ENCODE measurements around the gene ZSCAN22.

Gene ZSCAN22

DNA sequence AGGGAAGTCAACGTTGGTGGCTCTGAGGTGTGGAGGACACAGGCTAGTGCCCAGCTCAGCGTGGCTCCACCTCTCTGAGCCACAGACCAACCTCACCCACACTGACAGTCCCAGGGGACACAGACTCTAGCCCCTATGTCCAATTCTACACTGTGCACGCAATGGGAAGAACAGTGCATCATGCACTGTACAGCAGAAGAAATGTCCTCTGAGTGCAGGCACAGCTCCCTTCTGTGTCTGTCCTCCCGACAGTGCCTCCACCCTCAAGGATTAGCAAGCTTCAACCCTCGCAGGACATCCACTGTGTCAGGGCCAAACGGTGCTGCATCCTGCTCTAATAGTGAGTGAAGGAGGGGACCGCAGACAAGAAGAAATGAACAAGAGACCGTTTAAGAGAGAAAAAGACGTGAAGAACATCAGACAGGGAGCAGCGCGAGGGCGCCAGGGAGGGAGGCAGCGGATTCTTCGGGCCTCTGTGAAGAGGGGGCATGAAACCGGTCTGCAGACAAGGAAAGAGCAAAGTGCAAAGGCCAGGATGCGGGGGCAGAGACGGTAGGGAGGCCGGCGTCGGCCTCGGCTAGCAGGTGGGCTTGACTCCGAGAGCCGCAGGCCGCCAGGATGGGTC lies 53.4 kb downstream of the ZSCAN22 start:
- DNase-seq, result no peak

DNA sequence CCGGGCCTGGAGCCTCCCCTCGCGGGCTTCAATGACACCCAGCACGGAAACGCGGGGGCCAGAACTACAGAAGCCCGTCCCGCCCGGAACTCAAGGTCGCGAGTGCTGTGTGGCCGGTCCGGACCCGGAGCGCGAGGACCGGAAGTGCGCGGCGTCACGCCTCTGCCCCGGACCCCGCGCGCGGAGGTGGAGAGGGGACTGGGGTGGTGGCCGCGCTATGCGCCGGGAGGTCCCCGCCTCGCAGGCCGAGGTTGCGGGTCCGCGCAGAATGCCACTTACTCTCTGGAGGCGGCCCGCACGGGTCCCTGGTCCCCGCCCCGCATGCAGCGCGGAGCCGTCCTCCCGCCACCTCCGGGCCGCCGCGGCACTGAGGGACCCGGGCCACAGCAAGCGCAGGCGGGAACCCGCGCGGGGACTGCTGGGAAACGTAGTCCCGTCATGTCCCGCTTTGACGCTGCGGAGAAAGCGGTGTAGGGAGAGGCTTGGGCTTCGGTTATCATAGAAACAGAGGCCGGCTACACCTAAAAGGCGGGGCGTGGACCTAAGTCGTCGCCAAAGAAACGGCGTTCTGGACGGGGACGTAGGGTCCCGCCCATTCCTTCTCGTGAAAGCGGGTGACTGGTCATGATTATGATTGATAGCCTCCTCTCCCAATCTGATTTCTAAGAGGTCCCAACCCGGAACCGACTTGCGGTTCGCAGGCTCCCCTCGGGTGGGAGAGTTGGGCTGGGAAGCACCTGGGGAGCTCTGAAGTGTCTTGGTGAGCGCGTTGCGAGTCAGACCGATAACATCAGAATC lies 54.1 kb downstream of the ZSCAN22 start, which contains the start of gene ZNF837:
TSS of gene ZNF837 (minus strand) at position 369 of the 798 bp plus-strand sequence. CDS start 11,698 bp downstream, outside the sequence.
- peak; percentile 100 for DNase-seq

DNA sequence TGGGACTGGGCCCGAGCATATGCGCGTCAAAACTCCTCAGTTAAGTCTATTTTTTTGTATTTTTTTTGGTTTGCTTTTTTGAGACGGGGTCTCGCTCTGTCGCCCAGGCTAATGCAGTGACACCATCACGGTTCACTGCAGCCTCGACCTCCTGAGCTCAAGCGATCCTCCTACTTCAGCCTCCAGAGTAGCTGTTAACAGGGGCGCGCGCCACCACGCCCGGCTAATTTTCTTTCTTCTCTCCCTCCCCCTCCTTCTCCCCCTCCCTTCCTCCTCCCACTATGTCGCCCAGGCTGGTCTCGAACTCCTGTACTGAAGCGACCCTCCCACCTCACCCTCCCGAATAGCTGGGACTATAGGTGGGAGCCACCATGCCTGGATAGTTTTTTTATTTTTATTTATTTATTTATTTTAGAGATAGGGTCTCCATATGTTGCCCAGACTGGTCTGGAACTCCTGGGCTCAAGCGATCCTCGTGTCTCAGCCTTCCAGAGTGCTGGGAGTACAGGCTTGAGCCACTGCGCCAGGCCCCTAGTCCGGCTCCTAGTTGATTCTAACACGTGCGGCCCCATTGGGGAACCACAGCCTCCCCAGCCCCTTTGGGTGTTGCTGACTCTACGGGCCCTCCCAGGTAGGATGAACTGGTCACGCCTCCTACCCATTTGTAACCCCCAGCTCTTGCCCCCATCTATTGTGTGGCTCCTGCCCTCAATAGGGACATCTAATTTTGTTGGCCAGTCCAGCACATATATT lies 54.8 kb downstream of the ZSCAN22 start:
- no peak for DNase-seq

DNA sequence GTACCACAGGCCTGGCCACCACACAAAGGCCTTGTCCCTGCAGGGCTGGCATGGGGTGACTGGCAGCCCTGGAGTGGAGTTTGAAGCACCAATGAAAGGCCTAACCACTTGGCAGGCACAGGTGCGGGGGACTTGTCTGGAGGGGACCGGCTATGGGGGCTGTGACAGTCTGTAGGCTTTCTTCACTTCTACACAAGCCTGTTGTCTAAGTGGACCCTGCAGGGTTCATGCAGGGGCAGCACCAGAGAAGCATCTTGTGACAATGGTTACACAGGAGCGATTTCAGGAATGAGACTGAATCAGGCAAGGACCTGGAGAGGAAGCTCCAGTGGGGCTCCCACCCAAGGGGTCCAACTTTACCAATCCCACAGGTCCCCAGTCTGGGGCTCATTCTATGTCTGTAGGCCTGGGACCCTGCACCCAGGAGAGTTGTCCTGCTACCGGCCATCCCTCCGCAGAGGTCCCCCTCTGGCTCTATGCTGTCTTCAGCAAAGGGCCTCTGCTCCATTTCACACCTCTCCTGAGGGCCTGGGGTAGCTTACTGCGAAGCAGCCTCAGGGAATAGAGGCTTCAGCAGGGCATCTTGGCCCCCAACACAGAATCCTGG lies 56.3 kb downstream of the ZSCAN22 start:
- DNase-seq, result no peak

DNA sequence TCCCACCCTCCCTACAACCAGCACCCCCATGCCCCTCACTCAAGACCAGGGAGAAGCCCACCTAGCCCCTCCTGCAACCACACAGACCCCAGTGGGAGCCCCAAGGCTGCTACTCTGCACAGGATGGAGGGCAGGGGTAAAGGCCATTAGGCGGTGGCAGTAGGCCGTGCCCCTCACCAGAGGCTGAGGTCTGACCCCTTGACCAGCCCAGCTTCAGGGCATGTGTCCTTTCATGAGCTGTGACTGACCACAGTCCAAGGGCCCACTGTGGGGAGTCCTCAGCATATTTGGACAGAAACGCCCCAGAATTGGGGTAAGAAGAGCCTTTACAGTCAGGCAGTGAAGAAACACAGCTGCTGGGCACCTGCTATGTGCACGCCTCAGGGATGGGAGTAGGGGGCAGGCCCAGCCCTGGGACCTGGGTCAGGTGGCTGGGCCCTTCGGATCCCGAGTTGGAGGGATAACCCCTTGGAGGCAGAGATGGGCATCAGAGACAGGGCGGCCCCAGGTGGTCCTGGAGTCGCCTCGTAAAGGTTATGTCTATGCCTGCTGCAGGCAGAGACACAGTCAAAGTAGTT lies 58.6 kb downstream of the ZSCAN22 start:
- DNase-seq, result no peak

DNA sequence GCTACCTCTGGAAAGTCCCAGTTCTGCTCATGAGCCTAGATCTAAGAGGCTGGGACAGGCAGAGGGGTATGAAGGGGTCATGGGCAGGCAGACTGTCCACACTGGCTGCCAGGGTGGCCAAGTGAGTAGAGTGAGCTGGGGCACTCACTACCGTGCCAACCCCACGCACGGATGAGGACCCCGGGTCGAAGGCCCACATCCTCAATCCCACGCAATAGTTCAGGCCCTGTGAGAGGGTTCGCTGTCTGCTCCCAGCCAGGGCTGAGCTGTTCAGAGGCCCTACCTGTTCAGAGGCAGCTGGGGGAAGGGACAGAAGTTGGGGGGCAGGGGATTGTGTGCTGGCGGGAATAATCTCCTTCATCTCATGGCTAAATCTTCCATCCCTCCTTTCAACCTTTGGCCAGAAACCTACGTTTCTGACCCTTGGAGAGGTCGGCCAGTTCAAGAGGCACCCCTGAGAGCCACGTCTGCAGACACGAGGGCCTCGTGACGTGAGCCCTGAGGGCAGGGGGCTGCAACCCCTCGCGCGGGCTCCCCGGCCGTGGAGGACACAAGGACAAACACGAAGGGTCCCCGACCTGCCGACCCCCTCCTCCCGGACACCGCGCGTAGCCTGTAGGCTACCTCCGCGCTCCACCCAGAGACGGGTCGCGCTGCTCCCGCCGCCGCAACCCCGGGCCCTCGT lies 59.2 kb downstream of the ZSCAN22 start:
- DNase-seq, result peak; percentile 52

DNA sequence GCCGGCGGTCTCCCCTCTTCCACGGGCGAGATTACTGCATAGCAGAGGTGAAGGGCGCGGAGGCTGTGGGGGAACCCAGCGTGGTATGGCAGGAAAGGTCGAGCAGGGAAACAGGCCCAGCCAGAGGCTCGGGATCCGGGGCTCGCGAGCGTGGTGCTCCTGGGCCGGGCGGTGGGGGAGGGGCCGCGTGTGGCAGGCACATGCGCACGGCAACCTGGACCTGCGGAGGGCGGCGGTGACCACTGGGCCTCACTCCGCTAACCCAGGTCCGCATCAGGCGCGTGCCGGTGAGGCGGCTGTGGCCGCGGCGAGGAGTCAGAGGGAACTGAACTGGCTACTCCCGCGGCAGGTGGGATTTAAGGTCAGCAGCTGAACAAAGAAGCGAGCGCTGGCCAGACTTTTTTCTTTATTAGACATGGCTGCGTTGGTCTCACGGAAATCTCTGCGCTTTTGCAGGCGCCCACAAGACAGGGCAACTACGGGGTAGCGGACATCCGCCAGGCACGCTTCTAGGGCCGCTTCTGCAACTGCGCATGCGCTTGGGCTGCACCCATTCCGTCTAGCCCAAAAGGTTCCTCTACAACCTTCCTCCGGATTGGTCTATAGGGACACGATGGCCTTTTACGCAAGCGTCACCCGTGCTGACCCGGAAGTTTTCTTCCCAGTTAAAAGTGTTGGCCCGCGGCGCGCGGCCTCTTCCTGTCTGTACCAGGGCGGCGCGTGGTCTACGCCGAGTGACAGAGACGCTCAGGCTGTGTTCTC lies 60.0 kb downstream of the ZSCAN22 start, which contains the start of gene RPS5:
TSS of gene RPS5 (plus strand) at position 694 of the 762 bp plus-strand sequence. CDS start 869 bp downstream, outside the sequence.
- DNase-seq, result peak; percentile 100

DNA sequence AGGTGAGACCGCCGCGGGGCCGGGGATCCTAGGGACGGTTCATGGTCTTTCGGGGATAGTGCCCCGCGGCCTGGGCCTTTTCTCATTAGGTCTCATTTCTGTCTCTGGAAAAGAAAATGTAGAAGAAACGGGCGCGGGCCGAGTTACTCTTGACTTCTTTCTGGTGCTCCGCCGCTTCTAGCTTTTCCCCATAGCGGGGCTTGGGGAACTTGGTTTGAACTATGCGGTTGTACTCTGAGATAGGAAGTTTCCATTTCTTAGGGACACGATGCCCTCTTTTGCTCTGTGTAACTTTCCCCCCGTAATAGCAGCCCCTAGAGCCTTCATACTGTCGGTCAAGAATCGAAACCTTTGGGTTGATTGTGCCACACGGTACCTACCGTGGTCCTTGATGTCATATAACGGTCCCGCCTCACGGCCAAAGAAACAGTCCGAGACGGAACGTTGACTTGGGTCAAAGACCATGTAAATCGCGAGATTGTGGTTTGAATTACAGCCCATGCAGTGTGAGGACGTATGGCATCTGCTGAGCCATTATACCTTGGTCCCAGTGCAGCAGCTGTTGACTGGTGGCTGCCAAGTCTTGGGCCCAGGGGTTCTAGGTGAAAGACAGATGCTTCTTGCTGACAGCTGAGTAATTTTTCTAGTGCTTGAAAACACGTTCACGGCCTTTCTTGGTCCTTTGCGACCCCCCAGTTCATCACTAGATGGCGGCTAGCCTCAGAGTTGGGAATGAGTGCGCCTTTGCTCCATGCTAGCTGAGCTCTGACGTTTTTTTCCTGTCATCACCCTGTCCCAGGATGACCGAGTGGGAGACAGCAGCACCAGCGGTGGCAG lies 60.8 kb downstream of the ZSCAN22 start:
- DNase-seq, result peak; percentile 33

DNA sequence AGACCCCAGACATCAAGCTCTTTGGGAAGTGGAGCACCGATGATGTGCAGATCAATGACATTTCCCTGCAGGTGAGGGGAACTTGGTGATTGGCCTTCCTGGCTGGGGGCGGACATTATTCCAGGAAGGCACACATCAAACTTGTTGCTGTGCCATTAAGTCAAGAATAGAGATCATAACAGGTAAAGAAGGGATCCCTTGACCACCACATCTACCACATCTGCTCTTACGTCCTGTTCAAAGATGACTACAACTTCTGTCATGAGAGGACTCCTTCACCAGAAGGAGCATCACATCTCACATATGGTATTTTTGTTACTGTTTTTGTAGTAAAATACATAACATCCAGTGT lies 61.4 kb downstream of the ZSCAN22 start:
- DNase-seq, result no peak
